HG02623 (cell line): ENCODE results near the gene MEGF10.

Experiments
- ATAC-seq: cut with Tn5 transposase; IDR thresholded peaks from one replicate; pipeline ENCODE4 v1.9.1; 2021; ENCODE audit warnings: moderate library complexity; ENCODE audit not compliant: unreplicated experiment

Gene MEGF10

GRCh38 chr5:127363403-127363802 lies 72.8 kb downstream of the MEGF10 start:
- no peak for ATAC-seq

- no peak for ATAC-seq
Measured at GRCh38 chr5:127367029-127367428, 76.4 kb downstream of the MEGF10 start.

GRCh38 chr5:127367946-127368465 lies 77.4 kb downstream of the MEGF10 start:
- no peak for ATAC-seq

- no peak for ATAC-seq
Measured at GRCh38 chr5:127369796-127370195, 79.2 kb downstream of the MEGF10 start.

- no peak for ATAC-seq
Measured at GRCh38 chr5:127370631-127371030, 80.0 kb downstream of the MEGF10 start.

GRCh38 chr5:127373858-127374491 lies 83.4 kb downstream of the MEGF10 start:
- no peak for ATAC-seq

GRCh38 chr5:127375124-127375523 lies 84.5 kb downstream of the MEGF10 start:
- no peak for ATAC-seq

- no peak for ATAC-seq
Measured at GRCh38 chr5:127375544-127376091, 85.0 kb downstream of the MEGF10 start.

GRCh38 chr5:127377651-127378050 lies 87.1 kb downstream of the MEGF10 start:
- no peak for ATAC-seq

- no peak for ATAC-seq
Measured at GRCh38 chr5:127385936-127386335, 95.3 kb downstream of the MEGF10 start.

- ATAC-seq: no peak
Measured at GRCh38 chr5:127386557-127386956, 96.0 kb downstream of the MEGF10 start.

GRCh38 chr5:127389601-127390000 lies 99.0 kb downstream of the MEGF10 start:
- ATAC-seq: no peak

- no peak for ATAC-seq
Measured at GRCh38 chr5:127392762-127393161, 102.2 kb downstream of the MEGF10 start.

- no peak for ATAC-seq
Measured at GRCh38 chr5:127396490-127397155, 106.0 kb downstream of the MEGF10 start.

- no peak for ATAC-seq
Measured at GRCh38 chr5:127398508-127398907, 107.9 kb downstream of the MEGF10 start.

GRCh38 chr5:127399068-127399467 lies 108.5 kb downstream of the MEGF10 start:
- ATAC-seq: no peak

GRCh38 chr5:127400539-127400938 lies 109.9 kb downstream of the MEGF10 start:
- no peak for ATAC-seq

- ATAC-seq: no peak
Measured at GRCh38 chr5:127400946-127401670, 110.5 kb downstream of the MEGF10 start.

GRCh38 chr5:127402361-127402760 lies 111.8 kb downstream of the MEGF10 start:
- ATAC-seq: no peak

GRCh38 chr5:127404190-127404589 lies 113.6 kb downstream of the MEGF10 start:
- no peak for ATAC-seq

- no peak for ATAC-seq
Measured at GRCh38 chr5:127406326-127407121, 115.9 kb downstream of the MEGF10 start.
